Skin of body (tissue), 2 donors: ENCODE measurements around the gene PARP11. TPM values are rescaled to one million over a fixed set of nuclear protein-coding genes. Genes with fewer than 3 reads are reported as not detected.

Experiments used
- DNase-seq: peaks from one replicate; lab custom pipeline; 2025; lab: John Stamatoyannopoulos, UW
- total RNA-seq: library from RNA; depleted of rRNA; stranded (reverse); fragments of >200 nt; gene quantifications from one replicate; pipeline ENCODE4 v1.2.3, GENCODE V29; 2014

The PARP11 gene
- total RNA-seq, 1 donor from 2014 or later: 5.2 TPM

GRCh38 chr12:3827301-3828000, 45.7 kb downstream of the PARP11 start:
- no peak for DNase-seq

- DNase-seq: no peak
These were observed 51.8 kb downstream of the PARP11 start for GRCh38 chr12:3821441-3821840.

GRCh38 chr12:3820122-3820521, 53.1 kb downstream of the PARP11 start:
- DNase-seq: no peak

DNA sequence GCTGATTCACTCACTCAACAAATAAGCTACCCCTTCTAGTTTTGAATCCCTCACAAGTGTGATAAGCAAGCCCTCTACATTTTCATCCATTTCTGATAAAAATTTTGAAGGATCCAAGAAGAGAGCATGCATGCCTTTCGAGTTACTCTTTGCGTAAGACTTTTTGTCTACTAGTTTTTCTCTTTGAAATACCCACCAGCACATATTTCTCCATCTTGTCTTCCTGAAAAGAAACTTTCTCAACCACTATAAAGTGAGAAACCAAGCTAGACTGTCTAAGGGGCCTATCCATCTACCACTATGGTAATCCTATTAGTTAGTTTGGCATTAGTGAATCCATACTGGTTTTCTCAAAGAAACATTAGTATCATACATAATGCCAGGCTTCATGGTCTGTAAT, 56.9 kb downstream of the PARP11 start:
- no peak for DNase-seq

DNA sequence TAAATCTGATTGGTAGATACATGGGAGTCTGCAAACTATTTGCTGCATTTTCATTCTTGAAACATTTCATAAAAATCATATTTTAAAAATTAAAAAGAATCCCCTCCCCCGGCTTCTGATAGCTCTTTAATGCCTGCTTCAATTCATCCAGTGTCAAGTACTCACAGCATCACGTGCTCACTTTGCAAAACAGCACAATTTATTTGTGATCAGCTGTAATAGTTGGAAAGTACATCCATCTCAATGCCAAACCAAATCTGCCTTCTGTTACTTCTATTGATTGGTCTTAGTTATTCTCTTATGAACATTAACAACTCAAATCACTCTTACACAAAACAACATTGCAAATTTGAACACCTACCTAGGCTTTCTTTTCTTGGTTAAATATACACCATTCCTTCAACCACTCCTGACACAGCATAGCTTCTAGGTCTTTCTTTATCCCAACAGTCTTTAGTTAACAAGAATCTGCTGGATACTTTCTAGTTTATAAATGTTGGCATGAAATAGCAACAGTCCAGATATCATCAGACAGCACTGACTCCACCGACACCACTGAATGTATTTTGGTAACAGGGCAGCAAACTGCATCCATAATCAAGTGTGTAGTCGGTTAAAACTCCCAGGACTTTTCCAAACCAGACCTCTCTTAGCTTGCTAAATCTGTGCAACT, 58.0 kb downstream of the PARP11 start:
- DNase-seq: no peak

GRCh38 chr12:3810540-3810939, 62.7 kb downstream of the PARP11 start:
- DNase-seq: no peak

- DNase-seq: no peak
These were observed 63.2 kb downstream of the PARP11 start for GRCh38 chr12:3810016-3810370.

GRCh38 chr12:3809357-3810015, 63.7 kb downstream of the PARP11 start:
- no peak for DNase-seq

GRCh38 chr12:3805077-3805476, 68.1 kb downstream of the PARP11 start:
- DNase-seq: no peak

DNA sequence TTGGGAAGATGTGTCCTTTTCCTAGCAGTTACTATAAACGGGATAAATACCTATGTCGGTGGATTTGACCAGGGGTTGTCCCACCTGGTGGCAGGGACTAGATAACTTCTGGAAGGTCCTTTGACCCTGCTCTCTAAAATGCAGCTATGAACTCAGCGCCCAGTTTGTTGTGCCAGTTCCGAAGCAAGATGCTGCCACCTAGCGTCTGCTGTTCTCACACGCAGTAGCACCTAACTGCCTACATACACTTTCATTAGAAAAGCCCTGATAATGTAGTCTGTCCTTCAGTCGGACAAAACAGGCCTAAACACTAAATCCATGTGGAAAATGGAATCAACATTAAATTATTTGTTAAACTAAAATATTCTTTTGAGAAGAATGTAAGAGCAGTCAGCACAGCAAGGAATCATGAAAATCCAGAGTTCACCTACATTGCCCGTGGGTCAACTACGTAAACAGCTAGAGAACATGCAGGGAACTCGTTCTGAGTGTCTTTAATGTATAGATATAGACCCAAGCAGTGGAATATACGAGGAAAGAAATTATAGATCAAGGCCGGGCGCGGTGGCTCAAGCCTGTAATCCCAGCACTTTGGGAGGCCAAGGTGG, 69.2 kb downstream of the PARP11 start:
- DNase-seq: no peak

DNA sequence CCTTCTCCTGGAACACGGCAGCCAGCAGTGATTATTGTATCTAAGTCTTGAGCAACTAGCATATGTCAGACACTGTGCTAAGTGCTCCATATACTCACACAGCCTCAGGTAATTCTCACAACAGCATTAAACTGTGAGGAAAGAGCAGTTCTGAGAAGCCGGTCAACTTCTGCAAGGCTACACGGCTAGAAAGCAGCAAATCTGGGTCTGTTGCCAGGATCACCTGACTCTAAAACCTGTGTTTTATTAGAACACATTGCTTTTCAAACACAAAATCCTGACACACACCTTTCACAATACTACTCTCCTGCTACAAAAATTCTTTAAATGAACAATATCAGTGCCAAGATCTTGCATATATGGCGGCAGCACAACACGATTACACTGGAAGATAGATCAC, 70.5 kb downstream of the PARP11 start:
- DNase-seq: no peak

GRCh38 chr12:3797531-3798048, 75.6 kb downstream of the PARP11 start:
- DNase-seq: no peak

- DNase-seq: no peak
These were observed 77.6 kb downstream of the PARP11 start for GRCh38 chr12:3795492-3796133.

DNA sequence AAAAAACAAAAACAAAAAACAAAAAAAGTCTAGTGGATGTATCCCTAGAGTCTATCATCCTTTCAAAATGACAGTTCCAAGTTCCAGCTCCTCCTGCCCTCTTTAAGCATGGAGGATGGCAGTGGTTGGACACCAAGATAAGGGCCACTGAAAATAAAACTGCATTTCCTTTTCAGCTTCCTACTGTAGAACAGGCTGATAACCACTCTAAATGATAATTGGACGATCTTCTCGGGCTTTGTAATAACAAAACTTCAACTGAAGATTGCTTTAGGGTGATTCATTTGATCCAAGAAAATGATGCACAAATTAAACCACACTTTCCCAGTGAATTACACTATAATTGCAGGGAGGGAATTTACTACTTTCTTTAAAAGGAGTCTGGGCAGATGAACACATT, 78.1 kb downstream of the PARP11 start:
- DNase-seq: no peak

GRCh38 chr12:3792623-3793288, 80.4 kb downstream of the PARP11 start:
- DNase-seq: no peak

DNA sequence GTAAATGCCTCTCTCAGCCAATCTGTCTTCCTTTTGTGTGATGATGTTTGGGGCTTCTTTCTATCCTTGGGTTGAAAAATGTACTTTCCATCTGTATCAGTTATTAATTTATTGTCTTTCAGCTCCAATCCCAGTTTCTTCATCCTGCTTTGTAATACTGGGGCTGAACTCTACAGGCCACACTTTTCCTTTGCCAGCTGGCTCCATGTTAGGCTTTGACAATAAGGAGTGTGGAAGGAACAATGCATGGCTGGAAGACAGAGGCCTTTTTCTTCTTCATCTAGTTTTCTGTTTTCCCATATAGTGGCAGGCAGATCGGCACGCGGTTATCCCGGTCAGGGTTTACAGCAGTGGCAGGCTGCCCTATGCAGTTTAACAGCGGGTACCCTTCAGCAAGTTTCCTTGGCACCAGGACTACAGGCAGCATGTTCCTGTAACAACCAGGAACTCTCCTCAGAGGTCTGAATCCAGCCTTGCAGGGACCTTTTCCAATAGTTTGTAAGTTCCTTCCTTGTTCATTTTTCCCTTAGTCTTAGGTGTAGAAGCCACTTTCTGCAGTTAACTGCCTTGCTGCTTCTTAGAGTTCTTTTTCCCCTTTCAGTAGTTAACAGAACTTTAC, 81.8 kb downstream of the PARP11 start:
- no peak for DNase-seq

- no peak for DNase-seq
These were observed 82.6 kb downstream of the PARP11 start for GRCh38 chr12:3790642-3791041.

DNA sequence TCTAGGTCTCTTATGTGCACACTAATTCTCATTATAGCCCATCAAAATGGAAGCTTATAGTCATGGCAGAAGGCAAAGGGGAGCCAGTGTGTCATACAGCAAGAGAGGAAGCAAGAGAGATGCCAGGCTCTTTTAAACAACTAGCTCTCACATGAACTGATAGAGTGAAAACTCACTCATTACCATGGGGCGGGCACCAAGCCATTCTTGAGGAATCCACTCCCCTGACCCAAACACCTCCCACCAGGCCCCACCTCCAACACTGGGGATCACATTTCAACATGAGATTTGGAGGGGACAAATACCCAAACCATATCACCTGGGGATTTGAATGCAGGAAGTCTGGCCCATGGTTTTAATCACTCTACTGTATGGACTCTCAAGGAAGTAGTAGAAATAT, 83.4 kb downstream of the PARP11 start:
- DNase-seq: no peak

GRCh38 chr12:3777206-3777809, 95.9 kb downstream of the PARP11 start:
- DNase-seq: no peak

DNA sequence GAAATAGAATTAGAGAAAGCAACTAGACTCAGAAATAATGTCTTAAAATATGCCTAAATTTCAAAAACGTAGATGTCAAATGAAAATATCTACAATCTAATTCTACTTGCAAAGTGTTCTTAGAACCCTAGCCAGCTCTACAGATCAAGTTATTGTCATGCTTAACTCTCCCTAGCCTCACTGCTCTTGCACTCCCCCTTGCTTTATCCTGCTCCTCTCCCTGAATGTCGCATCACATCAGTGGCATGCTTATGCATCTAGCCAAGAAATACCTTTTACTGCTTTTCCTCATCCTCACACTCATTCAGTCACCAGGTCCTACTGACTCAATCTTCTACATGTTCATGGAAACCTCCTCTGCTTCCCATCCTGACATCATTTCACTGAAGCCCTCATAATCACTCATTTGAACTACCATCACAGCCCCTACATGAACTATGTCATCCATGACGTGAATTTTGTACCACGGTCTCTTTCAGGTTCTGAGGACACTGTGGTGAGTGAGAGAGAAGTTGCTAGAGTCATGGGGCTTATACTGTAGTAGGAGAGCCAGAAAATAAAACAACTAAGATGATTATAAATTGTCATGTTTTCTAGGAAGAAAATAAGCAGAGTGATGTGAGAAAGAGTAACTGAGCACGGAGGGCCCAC, 97.7 kb downstream of the PARP11 start:
- no peak for DNase-seq
